IPS-15b (cell line): ENCODE measurements around the gene CFP.

Experiments
- H3K27me3 ChIP-seq: one replicate; pipeline ENCODE4 v1.6.1; 2013; ENCODE audit warnings: low read length; ENCODE audit not compliant: control insufficient read depth, insufficient read depth
- H3K36me3 ChIP-seq: one replicate; pipeline ENCODE4 v1.6.1; 2013; ENCODE audit warnings: low read length; ENCODE audit not compliant: control insufficient read depth, insufficient read depth
- H3K4me1 ChIP-seq: one replicate; pipeline ENCODE4 v1.6.1; 2013; ENCODE audit warnings: mild to moderate bottlenecking, low read length; ENCODE audit not compliant: control insufficient read depth, insufficient read depth
- H3K4me3 ChIP-seq: one replicate; pipeline ENCODE4 v1.5.1; 2013; ENCODE audit warnings: low read depth, low read length
- H3K9ac ChIP-seq: one replicate; pipeline ENCODE4 v1.6.1; 2013; ENCODE audit warnings: low read depth, mild to moderate bottlenecking, low read length
- H3K9me3 ChIP-seq: one replicate; pipeline ENCODE4 v1.6.1; 2013; ENCODE audit warnings: mild to moderate bottlenecking, low read length; ENCODE audit not compliant: control insufficient read depth, insufficient read depth

The CFP gene

DNA sequence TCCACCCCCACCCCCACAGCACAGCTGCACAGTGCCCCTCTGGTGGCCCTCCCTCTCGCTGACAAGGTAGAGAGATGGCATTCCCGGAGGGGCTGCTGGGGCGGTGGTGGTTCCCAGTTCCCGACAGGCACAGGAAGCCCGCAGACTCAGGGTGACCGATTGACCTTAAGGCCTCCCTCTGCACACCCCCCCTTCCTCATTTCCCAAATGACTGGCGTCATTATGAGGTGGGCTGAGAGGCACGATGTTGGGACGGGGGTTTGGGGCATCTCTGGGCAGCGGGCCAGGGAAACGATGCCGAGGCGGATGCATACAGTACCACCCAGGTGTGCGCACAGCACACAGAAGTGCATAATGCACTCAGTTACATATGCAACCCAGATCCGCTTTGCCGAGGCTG is 51.0 kb downstream of the CFP start:
- H3K9ac ChIP-seq = no peak overlapping the region
- H3K4me3 ChIP-seq = no peak overlapping the region
- peaks cover 4% of the 10 kb centered on the region for H3K4me1 ChIP-seq
- H3K36me3 ChIP-seq = peaks cover 3% of the 10 kb centered on the region
- H3K9me3 ChIP-seq = no peaks in the 10 kb centered on the region
- H3K27me3 ChIP-seq = no peaks in the 10 kb centered on the region

DNA sequence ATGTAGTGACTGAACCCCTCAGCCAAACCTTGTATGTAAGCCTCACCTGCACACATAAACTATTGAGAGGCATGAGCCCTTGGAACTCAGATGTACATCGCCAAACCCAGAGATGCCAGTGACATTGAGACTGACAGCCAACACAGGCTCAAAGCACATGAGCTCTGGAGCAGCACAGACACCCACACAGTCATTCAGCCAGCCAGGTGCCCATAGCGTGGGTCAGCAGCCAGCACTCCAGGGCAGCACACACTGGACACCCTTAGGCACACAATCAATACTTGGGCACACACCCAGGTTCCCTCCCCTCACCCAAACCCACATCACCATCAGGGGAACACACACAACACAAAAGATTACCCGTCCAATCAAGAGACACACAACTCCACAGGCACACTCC is 51.8 kb downstream of the CFP start:
- H3K27me3 ChIP-seq = no peaks in the 10 kb centered on the region
- H3K4me1 ChIP-seq = peaks cover 9% of the 10 kb centered on the region
- H3K9me3 ChIP-seq = no peaks in the 10 kb centered on the region
- H3K9ac ChIP-seq = no peak overlapping the region
- no peak overlapping the region for H3K4me3 ChIP-seq
- peaks cover 3% of the 10 kb centered on the region for H3K36me3 ChIP-seq

DNA sequence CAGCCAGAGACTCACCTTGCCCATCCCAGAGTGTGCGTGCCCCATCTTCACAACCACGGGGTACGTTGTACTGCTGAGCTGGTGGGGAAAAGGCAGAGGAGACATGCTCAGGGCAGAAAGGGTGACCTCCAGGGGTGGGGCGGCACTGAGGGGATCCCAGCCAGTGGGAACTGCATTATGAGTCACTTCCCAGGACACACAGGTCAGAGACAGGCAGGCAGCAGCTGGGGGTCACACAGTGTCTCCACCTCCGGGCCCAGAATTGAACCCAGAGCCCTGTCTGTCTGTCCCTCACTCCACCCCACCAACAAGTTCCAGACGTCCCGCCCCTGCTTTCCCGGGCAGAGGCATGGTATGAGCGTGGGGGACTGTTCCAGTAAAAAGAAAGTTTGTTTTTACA is 52.3 kb downstream of the CFP start:
- no peak overlapping the region for H3K9ac ChIP-seq
- H3K36me3 ChIP-seq = peaks cover 3% of the 10 kb centered on the region
- no peaks in the 10 kb centered on the region for H3K27me3 ChIP-seq
- H3K4me1 ChIP-seq = peaks cover 9% of the 10 kb centered on the region
- no peaks in the 10 kb centered on the region for H3K9me3 ChIP-seq
- no peak overlapping the region for H3K4me3 ChIP-seq

DNA sequence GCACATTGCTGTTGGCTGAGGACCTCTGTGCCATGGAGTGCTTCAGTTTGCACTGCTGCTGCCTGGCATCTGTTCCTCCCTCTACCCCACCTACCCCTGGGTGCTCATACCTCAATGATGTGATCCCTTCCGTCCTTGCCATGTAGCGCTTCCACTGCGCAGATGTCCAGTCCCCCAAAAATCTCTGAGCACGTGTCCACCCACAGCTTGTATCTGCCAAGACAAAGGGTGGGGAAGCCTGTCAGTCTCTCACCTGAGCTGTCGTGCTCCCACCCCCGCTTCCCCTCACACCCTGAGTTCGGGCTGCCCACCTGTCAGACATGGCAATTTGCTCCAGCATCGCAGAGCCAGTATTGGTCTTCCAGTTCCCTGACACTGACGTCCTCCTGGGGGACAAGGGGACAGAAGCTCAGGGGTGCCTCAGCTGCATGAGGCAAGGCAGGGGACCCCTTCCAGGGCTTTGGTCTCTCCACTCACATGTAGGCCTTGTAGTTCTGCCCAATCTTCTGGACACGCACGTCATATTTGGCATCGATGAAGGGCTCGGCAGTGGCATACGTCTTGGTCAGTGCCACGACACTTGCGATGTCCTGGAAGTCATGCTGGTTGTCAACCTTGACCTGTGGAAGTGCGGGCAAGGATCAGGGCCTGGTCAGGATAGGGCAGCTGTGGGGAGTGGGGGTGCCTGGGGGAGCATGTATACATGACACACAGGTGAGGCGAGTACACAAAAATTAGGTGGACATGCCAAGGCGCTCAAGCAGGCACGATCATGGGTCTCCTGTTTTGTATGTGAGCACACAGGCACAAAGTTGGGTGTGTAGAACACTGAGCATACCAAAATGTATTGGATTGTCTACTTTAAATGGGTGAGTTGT is 53.5 kb downstream of the CFP start:
- Histone ChIP-seq H3K4me3 (no peak overlapping the region), H3K4me1 (peaks cover 9% of the 10 kb centered on the region), H3K27me3 (no peaks in the 10 kb centered on the region), H3K36me3 (peaks cover 11% of the 10 kb centered on the region), H3K9ac (no peak overlapping the region), H3K9me3 (no peaks in the 10 kb centered on the region)

DNA sequence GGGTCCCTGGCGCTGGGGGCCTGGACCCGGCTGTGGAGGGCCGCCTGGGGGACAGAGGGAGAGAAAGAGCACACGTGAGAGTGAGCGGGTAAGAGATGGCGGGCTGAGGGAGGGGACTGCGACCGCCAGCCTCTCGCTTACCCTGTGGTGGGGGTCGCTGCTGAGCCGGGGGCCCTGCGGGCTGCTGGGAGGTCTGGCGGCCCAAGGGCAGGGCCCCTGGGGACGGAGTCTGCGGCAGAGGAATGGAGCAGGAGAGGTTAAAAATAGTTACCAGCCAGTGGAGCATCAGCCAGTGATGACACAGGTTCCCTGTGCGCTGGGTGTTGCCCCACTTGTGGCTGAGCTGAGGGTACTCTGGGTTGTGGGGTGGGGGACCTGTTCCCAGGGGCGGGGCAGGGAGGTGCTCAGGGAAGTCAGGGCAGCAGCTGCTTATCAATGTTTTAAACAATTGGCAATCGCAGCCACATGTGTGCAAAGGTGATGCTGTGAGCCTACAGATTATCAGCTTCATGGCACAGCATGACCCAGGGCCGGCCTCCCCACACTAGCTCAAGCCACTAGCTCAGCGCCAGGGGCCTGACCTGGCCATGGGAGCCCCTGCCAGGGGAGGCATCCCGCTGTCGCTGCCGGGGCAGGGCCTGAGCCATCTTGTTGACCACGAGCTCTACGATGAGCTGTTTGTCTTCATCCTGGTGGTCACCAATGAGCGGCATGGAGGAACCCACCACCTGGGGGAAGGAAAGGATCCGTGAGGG is 55.0 kb downstream of the CFP start:
- H3K36me3 ChIP-seq = peaks cover 13% of the 10 kb centered on the region
- peak overlapping the region; percentile 47 for H3K9ac ChIP-seq
- H3K27me3 ChIP-seq = no peaks in the 10 kb centered on the region
- peak overlapping the region; percentile 22 for H3K4me3 ChIP-seq
- peaks cover 9% of the 10 kb centered on the region for H3K4me1 ChIP-seq
- no peaks in the 10 kb centered on the region for H3K9me3 ChIP-seq

DNA sequence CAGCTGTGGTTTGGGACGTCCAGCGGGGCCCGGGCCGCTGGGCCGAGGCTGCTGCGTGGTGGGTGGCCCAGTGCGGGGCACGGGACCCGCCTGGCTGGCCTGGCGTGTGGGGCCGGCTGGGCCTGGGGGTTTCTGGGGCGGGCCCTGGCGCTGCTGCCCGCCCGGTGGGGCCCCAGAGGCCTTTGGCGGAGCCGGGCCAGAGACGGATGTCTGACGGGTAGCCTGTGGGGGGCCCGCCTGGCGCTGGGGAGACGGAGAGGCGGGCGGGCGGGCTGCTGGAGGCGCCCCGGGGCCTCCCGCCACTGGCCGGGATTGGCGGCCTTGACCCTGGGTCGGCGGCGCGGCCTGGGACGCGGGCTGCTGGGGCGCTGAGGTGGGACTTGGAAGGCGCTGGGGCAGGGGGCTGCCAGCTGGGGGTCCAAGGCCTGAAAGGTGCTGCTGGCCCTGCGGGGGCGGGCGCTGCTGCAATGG is 55.6 kb downstream of the CFP start:
- Histone ChIP-seq H3K27me3 (no peaks in the 10 kb centered on the region), H3K4me1 (peaks cover 9% of the 10 kb centered on the region), H3K9ac (peak overlapping the region; percentile 47), H3K9me3 (no peaks in the 10 kb centered on the region), H3K4me3 (peak overlapping the region; percentile 49), H3K36me3 (peaks cover 18% of the 10 kb centered on the region)

DNA sequence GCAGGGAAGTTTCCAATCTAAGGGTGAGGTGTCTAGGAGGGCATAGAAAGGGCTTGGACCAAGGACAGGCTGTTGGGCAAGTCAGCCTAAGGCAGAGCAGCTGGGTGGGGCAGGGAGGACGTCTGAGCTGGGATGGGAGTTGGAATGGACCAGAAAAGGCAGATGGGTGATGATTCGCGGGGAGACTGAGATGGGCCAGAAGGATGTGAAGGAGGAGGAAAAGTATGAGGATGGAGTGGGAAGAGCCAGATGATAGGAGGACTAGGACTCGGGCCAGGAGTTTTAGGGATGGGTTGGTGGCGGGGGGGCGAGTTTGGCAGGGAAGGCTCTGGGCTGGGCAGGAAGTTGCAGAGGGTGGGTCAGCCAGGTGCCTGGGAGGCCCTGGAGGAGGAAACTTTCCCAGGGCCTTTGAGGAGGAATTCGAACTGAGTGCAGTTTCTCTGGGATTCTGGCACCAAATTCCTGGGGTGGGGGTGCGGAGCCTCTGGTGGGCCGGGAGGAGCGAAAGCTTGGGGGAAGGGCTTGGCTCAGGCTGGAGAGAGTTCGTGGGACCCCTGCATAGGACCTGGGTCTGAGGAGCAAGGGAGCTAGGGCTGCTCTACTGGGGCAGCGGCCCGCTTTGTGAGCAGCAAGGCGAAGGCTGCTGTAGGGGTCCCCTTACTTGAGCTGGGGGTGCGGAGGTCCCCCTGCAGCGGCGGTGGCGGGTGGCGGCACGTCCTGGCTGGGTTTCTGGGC is 56.2 kb downstream of the CFP start:
- Histone ChIP-seq H3K36me3 (peaks cover 20% of the 10 kb centered on the region), H3K4me1 (peaks cover 7% of the 10 kb centered on the region), H3K9me3 (no peaks in the 10 kb centered on the region), H3K9ac (no peak overlapping the region), H3K4me3 (peak overlapping the region; percentile 49), H3K27me3 (no peaks in the 10 kb centered on the region)
